Activated effector memory CD4-positive, alpha-beta T cell treated with Interleukin-2 at 50 U/mL for 16 hours (primary cell): ENCODE measurements around the gene TPP2.

Experiments used
- DNase-seq: peaks from one replicate; pipeline ENCODE4 v3.0.0-alpha.2; 2020

Gene TPP2

DNA sequence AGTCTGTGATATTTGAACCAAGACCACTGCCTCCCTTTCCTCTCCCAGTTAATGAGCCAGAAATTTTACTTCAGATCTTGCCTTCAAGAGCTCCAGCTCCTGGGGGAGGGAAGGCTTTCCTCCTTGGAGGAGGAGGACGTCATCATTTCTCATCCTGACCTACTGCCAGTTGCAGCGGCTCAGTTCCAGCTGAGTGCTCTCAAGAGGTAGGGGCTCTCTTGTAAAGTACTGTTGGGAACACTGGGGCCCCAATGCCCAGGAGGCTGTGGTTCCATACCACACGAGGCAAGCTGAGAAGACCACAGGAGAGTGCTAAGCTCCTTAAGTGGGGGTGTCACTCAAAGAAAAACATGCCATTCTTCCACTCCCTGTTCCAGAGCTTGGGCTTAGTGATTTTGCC is 61.9 kb downstream of the TPP2 start:
- no peak for DNase-seq

- no peak for DNase-seq
Observed at GRCh38 chr13:102659168-102659713, 62.5 kb downstream of the TPP2 start.

DNA sequence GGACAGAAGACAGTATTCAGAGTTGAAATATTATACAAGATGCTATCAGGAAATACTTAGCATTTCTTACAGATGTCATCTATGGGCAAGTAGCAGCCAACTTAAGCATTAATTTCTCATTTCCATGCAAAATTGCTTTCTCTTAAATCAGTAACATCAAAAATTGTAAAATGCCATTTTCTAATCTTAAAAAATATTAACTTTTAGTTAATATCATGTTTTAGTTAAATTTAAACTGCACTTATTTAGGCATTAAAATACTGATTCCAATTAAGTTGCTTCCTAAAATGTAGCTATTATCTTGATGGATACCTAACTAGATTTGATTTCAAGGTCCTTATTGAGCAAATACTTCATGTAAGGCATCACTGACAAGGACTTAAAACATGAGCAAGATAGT is 70.2 kb downstream of the TPP2 start:
- DNase-seq: no peak

DNA sequence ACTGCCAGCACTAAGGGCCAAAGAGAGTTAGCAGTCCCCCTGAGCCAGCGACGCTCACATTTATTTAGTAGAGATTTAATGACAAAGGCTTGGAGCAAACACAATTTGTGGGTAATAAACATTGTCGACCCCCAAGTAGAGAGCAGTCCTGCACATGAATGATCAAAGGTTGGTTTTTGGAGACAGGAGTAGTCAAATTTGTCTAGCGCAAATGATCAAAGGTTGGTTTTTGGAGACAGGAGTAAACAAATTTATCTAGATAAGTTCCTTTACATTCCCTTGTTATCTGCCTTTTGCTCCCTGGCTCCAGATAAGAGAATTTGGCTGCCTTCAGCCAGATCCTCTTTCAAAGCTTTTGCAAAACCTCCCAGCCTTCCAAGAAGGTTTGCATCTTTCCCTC is 71.1 kb downstream of the TPP2 start:
- no peak for DNase-seq

- no peak for DNase-seq
Observed at GRCh38 chr13:102670130-102670529, 73.3 kb downstream of the TPP2 start.

DNA sequence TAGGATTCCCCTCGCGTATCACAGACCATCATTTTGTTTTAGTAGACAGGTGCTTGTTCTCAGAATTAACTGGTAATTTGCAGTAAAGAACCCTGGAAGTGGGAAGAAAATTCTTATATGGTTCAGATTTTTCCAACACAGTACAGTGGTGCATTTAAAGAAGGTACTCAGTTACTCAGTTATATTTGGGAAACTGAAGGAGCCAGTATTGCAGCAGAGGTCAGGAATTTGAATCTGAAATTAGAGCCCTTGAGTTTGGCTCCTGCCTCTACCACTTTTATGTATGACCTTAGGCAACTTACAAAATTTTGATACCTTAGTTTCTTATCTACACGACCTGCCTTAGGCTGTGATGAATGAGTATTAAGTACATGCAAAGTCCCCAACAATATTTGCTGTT is 78.3 kb downstream of the TPP2 start:
- no peak for DNase-seq

- no peak for DNase-seq
Observed at GRCh38 chr13:102677122-102677521, 80.3 kb downstream of the TPP2 start.

- no peak for DNase-seq
Observed at GRCh38 chr13:102678339-102679107, 81.7 kb downstream of the TPP2 start.

- no peak for DNase-seq
Observed at GRCh38 chr13:102679449-102680132, 82.8 kb downstream of the TPP2 start.

DNA sequence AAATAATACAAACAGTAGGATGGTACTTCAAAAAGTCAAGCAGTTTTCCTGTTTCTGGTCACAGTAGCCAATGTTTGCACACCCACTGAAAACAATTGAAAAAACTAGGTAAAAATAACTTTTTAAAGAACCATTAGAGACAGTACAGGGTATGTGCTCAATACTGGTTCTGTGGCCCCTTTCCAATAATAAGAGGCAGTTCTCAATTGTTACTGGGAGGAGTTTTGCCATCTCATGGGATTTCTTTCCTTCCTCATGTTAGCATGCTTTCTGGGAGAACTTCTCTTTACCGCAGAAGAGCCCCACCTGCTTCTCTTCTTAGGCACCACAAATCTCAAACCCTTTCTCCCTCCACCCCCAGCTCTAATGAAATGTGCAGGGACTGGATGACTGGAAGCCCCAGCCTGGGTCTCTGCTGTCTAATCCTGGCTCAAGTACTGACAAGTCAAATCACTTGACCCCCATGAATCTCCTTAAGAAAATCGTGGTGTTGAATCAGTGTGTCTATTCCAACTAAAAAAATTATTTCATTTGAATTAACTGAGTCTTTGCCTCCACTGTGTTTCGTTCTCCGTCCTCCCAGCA is 83.4 kb downstream of the TPP2 start:
- DNase-seq: no peak

DNA sequence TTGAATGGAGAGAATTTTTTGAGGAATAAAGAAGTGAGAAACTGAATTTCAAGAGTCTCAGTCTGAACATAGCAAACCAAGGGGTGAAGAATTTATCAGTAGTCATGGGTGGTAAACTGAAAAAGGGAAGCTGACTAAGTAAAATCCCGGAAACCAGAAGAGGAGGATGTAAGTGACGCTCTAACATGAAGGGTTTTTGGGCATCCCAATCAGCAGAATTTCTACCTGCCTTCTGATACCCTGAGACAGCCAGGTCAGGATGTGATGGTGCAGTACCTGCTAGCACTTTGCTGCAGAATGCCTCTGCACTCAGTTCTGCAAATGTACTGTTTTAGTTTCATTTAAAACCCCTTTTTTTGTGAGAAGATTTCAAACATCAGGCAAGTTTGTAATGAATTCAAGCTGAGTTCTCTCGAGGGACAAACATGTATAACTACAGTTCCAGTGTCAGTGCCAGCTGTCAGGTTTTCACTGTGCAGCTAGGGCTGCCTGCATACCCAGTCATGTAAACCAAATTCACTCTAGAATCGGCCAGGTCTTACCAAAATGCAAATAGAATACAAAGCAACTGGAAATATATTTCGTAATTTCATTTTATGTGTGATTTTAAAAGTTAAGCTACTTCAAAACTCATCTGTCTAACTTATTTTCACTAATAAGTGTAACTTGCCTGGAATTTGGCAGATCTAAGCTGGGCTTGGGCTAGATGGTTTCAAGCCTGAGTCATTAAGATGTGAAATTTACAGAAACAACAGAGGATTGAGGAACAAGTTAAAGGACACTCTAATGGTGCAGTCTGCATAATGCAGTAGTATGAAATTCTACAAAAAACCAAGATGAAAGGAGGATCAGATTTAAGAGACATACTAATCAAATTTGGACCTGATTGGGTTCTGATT is 84.3 kb downstream of the TPP2 start:
- DNase-seq: no peak

GRCh38 chr13:102682211-102682610 is 85.4 kb downstream of the TPP2 start:
- no peak for DNase-seq

- DNase-seq: no peak
Observed at GRCh38 chr13:102682727-102683126, 85.9 kb downstream of the TPP2 start.

- no peak for DNase-seq
Observed at GRCh38 chr13:102683637-102684036, 86.9 kb downstream of the TPP2 start.

GRCh38 chr13:102686024-102686423 is 89.2 kb downstream of the TPP2 start:
- DNase-seq: no peak

- no peak for DNase-seq
Observed at GRCh38 chr13:102687520-102687919, 90.7 kb downstream of the TPP2 start.

DNA sequence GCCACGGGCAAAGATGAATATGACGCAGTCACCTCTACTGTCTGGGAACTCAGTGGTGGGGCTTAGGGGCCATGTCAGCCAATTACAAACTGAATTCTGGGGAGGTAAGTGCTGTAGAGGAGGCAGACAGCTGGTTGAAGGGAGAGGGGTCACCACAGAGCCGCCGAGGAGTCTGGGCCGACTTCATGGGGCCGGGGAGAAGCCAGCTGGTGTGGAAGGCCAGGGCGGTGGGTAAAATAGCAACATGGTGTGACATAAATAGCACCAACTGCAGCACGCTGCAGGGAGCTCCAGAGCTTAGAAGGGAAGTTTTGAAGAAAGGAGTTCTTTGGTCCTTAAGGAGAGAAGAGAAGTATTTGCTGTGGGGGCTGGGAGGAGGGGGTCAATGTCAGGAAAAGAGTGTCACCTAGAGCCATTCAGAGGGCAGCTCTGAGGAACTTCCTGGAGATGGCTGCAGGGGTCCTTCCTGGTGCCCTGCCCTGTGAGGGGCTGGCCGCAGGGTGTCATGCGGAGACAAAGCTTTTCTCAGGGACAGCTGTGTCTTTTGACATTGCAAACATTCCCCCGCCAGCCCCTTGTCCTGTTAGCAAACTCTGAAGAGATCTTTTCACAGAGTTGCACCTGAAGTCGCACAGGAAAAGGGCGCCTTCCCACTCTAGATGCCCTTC is 91.7 kb downstream of the TPP2 start:
- DNase-seq: no peak

DNA sequence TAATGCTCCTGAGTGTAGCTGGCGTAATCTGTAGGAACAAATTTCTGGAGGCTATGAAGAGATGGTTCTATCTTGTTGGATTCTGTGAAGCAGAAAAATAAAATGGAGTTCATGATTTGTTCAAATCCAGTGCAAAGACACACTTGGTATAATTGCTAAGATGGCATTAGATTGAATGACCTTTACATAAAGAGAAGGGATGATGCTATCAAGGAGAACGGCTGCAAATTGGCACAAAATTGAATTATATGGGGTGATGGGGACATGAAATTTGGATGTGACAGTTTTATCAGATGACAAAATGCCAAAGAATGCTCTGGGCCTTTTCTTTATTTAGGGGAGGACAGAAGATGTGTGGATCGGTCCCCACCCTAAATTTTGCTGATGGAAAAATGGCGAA is 94.1 kb downstream of the TPP2 start:
- DNase-seq: no peak

GRCh38 chr13:102692491-102692826 is 95.7 kb downstream of the TPP2 start:
- DNase-seq: no peak

DNA sequence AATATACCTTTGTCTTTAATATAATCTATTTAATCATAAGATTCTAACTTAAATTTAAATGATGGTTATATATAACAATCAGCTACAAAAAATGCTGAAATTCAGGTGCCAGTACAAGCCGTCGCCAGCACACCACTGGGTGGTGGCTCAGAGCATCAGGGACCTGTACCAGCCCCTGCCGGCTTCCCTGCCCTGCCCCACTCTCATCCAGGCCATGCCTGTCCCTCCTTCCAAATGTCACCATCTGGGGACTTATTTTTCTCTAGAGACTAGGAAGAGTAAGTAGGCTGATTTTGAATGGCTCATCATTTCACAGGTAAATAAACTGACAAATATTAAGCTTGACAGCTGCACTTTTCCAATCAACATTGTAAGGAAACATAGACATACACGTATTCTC is 96.5 kb downstream of the TPP2 start:
- DNase-seq: no peak

DNA sequence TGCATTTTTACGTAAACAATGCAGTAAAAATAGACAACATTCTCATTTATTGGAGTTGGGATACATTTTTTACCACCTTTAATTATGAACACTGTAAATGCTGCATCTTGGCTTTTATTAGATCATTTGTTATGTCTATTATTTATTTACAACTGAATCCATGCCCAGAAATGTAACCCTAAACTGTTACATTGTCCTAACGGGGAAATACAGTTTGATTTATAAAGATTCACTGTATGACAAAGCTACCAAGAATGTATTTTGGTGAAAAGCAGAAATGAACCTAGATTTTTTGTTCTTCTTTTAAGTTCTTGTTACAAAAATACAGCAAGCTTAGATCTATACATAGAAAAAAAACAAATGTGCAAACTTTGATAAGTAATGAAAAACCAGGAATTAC is 97.0 kb downstream of the TPP2 start:
- DNase-seq: no peak

GRCh38 chr13:102694937-102695336 is 98.2 kb downstream of the TPP2 start, which contains the start of gene METTL21C:
Gene METTL21C, minus strand, starts transcription at chr13:102695044. Its CDS starts 546 bp downstream, at chr13:102694498.
- DNase-seq: no peak
